Muscle layer of duodenum (tissue), 2 donors: Measurements from ENCODE around the gene KCNMA1.

Source experiments
- H3K27ac ChIP-seq: one replicate; pipeline ENCODE4 v1.7.0; 2013; ENCODE audit warnings: mild to moderate bottlenecking, low read length
- H3K27me3 ChIP-seq: one replicate; pipeline ENCODE4 v1.7.0; 2013; ENCODE audit warnings: low read depth, mild to moderate bottlenecking, control low read depth, low read length
- H3K36me3 ChIP-seq, 2 donors: one replicate each; pipeline ENCODE4 v1.7.0; 2013; ENCODE audit warnings: low read length in 2 of 2, control low read depth in 1 of 2, mild to moderate bottlenecking in 1 of 2; ENCODE audit not compliant: insufficient read depth in 2 of 2, control insufficient read depth in 1 of 2
- H3K4me1 ChIP-seq, 2 donors: one replicate each; pipeline ENCODE4 v1.7.0; 2013; ENCODE audit warnings: low read length in 2 of 2, mild to moderate bottlenecking in 2 of 2, control low read depth in 1 of 2, moderate library complexity in 1 of 2; ENCODE audit not compliant: insufficient read depth in 2 of 2, control insufficient read depth in 1 of 2
- H3K4me3 ChIP-seq, 2 donors: one replicate each; pipeline ENCODE4 v1.7.0; 2013; ENCODE audit warnings: low read length in 2 of 2, low read depth in 1 of 2, mild to moderate bottlenecking in 1 of 2
- H3K9me3 ChIP-seq, 2 donors: one replicate each; pipeline ENCODE4 v1.7.0; 2013; ENCODE audit warnings: low read length in 2 of 2, control low read depth in 1 of 2, mild to moderate bottlenecking in 1 of 2; ENCODE audit not compliant: control insufficient read depth in 1 of 2
- donor health status: healthy.

Gene KCNMA1

DNA sequence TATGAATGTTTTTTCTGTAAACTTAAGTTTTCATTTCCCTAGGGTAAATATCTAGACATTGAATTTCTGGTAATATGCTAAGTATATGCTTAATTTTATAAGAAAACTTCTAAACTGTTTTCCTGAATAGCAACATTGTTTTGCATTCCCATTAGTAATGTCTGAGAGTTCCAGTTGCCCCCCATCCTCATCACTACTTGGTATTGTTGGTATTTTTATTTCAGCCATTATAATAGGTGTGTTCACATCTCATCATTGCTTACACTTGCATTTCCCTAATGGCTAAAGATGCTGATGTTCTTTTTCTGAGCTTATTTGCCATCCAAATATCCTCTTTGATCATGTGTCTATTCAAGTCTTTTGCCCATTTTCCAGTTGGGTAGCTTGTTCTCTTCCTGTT, 269.6 kb downstream of the KCNMA1 start:
- Histone ChIP-seq H3K36me3 (no peaks in the 10 kb centered on the region), H3K27ac (no peak overlapping the region), H3K4me3 (no peak overlapping the region), H3K4me1 (peaks cover 0 to 8% of the 10 kb centered on the region in 2 donors), H3K27me3 (no peaks in the 10 kb centered on the region), H3K9me3 (peaks cover 0 to 6% of the 10 kb centered on the region in 2 donors)

DNA sequence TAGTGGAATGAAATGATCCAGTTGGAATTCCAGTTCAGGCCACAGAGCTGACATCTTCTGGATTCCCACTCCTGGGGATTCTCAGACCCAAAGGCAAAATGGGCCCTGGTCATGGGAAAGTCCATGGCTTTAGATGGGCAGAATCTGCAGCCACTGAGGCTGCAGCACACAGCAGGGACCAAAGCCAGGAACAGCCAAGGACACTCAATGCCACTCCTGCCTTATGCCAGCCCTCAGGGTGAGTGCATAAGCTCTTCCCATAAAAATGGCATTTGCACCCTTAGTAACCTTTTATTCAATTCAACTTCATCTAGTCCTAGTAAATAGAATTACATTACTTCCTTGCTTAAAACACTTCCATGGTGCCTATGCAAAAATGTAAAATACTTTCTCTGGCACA, 274.4 kb downstream of the KCNMA1 start:
- Histone ChIP-seq H3K9me3 (no peaks in the 10 kb centered on the region), H3K27me3 (no peaks in the 10 kb centered on the region), H3K4me3 (no peak overlapping the region), H3K27ac (no peak overlapping the region), H3K36me3 (no peaks in the 10 kb centered on the region), H3K4me1 (no peaks in the 10 kb centered on the region)

DNA sequence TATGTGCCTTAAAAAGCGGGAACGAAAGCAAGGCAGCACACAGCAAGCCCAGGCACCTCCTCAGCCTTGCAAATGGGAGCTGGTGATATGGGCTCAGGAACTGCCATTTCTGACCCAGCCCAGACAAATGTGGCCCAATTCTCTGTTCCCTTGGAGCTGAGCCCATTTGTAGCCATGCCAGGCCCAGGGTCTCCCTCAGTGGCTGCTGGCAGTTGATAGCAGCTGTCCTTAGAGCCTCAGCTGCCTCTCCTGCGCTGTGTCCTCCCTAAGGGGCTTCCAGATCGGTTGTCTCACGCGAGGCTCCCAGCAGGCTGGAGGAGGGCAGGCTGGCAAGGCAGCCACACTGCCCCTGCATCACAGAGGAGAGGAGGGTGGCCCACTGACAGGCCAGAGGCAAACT, 275.8 kb downstream of the KCNMA1 start:
- Histone ChIP-seq H3K4me3 (no peak overlapping the region), H3K27me3 (no peaks in the 10 kb centered on the region), H3K36me3 (no peaks in the 10 kb centered on the region), H3K27ac (no peak overlapping the region), H3K9me3 (no peaks in the 10 kb centered on the region), H3K4me1 (no peaks in the 10 kb centered on the region)

DNA sequence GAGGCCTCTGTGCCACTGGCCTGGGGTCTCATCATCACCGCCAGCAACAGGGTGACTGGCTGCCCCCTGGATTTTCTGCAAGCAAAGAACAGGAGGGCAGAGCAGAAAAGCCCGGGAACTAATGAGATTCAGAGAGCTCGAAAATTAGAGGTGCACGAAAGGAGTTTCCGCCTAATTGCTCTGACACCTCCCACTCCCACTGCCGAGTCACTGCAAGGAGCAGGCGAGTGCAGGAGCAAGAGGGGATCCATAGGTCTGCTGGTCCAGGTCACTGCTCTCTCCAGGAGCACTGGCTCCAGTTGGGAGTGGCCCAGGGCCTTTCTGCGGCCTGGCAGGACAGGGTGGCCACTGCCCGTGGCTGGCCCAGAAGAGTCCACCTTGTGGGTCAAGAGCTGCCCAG, 276.2 kb downstream of the KCNMA1 start:
- H3K27me3 ChIP-seq: no peaks in the 10 kb centered on the region
- H3K36me3 ChIP-seq: no peaks in the 10 kb centered on the region
- no peak overlapping the region for H3K27ac ChIP-seq
- no peak overlapping the region for H3K4me3 ChIP-seq
- H3K9me3 ChIP-seq: no peaks in the 10 kb centered on the region
- H3K4me1 ChIP-seq: no peaks in the 10 kb centered on the region

DNA sequence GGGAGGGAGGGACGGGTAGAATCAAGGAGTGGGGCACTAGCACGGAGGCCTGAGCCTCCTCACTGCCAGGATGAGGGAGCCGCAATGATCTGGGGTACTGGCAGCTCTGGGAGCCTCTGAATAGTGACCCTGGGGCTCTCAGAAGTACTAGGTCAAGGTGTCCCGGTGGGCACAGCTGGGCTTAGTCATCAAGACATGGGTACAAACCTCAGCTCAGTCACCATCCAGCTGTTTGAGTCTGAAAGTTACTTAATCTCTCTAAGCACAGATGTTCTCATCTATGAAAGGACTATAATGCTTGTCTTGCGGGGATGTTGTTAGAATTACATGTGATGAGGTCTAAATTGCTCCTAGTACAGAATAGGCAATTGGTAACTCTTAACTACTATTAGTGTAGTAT, 276.8 kb downstream of the KCNMA1 start:
- Histone ChIP-seq H3K27ac (no peak overlapping the region), H3K4me3 (no peak overlapping the region), H3K36me3 (no peaks in the 10 kb centered on the region), H3K27me3 (no peaks in the 10 kb centered on the region), H3K4me1 (no peaks in the 10 kb centered on the region), H3K9me3 (no peaks in the 10 kb centered on the region)

DNA sequence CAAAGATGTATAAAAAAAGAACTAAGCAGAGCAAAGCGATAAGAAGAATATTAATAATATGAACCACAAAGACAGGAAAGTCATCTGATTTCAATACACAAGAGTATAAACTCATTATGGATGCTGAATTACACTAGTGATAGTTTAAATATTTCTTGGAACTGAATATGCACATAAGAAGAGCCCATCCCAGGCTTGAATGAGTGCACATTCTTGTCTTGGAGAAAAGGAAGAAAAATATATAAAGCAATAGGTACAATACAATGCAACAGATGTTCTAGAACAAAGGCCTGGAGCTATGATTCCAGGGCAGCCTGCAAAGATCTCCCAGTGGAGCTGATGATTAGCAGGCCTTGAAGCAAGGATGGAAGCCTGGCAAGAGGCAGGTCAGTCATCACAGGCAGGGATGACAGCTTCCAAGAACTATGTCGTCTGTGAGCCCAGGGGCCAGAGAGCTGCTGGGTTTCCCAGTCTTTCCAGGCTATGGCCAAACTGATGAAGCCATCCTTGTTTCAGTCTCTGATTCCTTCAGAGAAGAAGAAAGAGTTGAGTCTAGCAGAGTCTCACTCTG, 277.6 kb downstream of the KCNMA1 start:
- no peak overlapping the region for H3K4me3 ChIP-seq
- no peaks in the 10 kb centered on the region for H3K27me3 ChIP-seq
- no peak overlapping the region for H3K27ac ChIP-seq
- no peaks in the 10 kb centered on the region for H3K4me1 ChIP-seq
- H3K36me3 ChIP-seq: no peaks in the 10 kb centered on the region
- no peaks in the 10 kb centered on the region for H3K9me3 ChIP-seq

DNA sequence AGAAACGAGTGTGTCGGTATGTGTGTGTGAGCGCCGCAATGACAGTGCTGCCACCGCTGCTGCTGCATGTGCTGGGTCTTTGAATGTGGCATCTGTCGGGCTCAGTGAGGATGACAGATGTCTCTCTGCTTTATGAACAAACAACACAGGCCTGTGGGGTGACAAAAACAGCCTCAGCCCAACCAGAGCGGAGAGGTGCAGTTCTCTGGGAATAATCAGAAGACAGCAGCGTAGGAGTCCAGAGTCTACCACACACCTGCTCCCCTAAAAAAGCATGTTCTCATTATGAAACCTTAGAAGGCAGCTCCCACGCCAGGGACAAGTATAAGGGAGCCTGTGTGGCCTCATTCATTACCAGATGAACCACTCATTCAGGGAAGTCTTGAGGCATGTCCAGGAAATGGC, 278.3 kb downstream of the KCNMA1 start:
- Histone ChIP-seq H3K27me3 (no peaks in the 10 kb centered on the region), H3K36me3 (no peaks in the 10 kb centered on the region), H3K9me3 (no peaks in the 10 kb centered on the region), H3K27ac (no peak overlapping the region), H3K4me3 (no peak overlapping the region), H3K4me1 (no peaks in the 10 kb centered on the region)

DNA sequence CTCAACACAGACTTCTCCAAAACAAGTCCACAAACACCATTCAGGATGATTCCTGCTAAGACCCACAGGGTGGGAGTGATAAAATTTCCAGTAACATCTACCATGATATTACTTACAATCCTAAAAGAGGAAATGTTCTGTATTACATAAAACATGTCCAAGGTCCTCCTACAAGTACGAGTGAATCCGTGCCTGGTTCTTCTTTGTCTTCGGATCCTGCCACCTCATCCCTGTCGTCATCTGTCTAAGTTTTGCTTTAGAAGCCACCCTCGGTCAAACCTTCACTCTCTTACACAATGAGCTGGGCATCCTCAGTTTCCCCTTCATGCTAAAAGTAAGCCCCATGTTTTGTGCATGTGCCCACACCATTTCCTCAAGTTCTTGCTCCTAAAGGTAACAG, 279.0 kb downstream of the KCNMA1 start:
- Histone ChIP-seq H3K27me3 (no peaks in the 10 kb centered on the region), H3K4me3 (no peak overlapping the region), H3K4me1 (no peaks in the 10 kb centered on the region), H3K36me3 (no peaks in the 10 kb centered on the region), H3K27ac (no peak overlapping the region), H3K9me3 (no peaks in the 10 kb centered on the region)

DNA sequence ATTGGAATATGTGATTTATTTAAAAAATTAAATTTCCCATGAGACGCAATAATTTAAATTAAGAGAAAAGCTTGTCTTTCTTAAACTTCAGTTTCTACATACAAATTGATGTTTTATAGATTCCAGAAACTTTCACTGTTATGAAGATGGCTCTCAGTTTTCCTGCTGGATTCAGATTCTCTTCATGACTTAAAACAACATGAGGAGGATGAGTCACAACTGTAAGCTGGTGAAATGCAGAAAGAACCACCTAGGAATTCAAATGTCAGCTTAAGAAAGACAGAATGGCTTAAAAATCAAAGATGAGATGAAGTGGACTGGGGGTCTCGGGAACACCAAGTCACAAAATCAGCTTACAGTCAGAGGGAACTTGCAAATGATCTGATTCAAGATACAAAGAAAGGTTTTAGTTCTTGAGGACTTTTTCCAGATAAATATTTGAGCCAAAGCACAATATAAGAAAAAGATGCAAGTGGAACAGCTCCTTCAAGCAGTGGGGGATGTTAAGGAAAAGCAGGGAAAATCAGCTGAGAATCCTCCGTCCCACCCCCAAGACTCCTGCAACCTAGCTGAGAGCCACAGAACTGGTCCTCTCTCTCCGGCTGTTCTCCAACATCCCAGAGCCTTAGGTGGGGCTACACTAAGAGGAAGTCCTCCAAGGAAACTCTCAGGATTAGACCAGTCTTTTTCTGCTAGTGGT, 279.8 kb downstream of the KCNMA1 start:
- Histone ChIP-seq H3K4me3 (no peak overlapping the region), H3K36me3 (no peaks in the 10 kb centered on the region), H3K27ac (no peak overlapping the region), H3K27me3 (no peaks in the 10 kb centered on the region), H3K4me1 (no peaks in the 10 kb centered on the region), H3K9me3 (no peaks in the 10 kb centered on the region)

DNA sequence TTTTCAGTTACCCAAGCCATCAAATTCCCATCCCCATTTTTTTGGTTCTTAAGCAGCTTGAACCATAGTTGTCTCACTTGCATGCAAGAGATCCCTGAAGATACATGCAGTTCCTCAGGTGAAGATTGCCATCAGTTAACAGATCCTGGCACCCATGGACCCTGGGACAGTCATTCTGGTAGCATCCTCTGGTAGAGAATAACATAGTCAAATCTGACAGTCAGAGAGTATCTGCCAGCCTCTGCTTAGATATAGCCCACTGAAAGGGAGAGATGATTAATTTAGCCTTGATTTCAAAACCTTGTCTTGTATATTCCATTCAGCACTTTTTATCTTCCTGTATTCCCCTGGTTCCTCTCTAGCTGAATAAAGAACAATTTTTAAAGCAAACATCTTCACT, 280.4 kb downstream of the KCNMA1 start:
- no peaks in the 10 kb centered on the region for H3K27me3 ChIP-seq
- H3K27ac ChIP-seq: no peak overlapping the region
- H3K4me3 ChIP-seq: no peak overlapping the region
- H3K36me3 ChIP-seq: no peaks in the 10 kb centered on the region
- H3K9me3 ChIP-seq: no peaks in the 10 kb centered on the region
- H3K4me1 ChIP-seq: no peaks in the 10 kb centered on the region

DNA sequence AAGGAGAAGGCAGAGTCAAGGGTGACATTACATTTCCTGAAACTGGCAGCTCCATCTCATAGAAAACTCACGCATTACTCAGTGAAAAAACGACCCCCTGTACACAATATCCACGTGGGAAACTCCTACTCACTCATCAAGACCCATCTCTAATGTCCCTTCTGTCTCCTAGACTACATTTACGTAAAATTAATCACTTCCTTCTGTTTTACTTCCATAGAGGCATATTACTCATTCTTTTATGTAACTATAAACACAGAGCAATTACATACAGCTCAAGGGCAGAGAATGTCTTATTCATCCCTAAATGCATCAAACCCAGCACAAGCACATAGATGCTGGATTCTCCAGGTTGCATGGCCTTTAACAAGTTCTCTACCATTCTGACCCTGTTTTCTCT, 281.8 kb downstream of the KCNMA1 start:
- Histone ChIP-seq H3K36me3 (no peaks in the 10 kb centered on the region), H3K9me3 (no peaks in the 10 kb centered on the region), H3K27me3 (no peaks in the 10 kb centered on the region), H3K27ac (no peak overlapping the region), H3K4me1 (no peaks in the 10 kb centered on the region), H3K4me3 (no peak overlapping the region)

DNA sequence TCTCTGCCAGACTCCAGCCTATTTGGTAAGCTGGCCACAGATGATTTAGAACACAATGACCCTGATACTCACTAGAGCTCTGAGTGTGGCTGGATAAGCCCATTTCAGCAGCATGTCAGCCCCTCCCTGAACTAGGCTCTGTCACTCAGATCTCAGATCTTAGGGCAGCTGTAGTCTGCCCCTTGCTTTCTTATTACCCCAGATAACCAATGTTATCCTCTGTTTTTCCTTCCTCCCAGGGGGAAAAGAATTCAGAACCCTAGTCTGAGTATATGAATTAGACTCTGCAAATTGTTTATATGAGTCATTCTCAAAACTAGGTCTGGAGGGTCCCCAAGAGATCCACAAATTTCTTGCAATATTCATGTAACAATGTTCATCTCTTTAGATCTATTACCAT, 286.2 kb downstream of the KCNMA1 start:
- no peak overlapping the region for H3K27ac ChIP-seq
- no peaks in the 10 kb centered on the region for H3K9me3 ChIP-seq
- no peaks in the 10 kb centered on the region for H3K4me1 ChIP-seq
- no peak overlapping the region for H3K4me3 ChIP-seq
- no peaks in the 10 kb centered on the region for H3K27me3 ChIP-seq
- H3K36me3 ChIP-seq: peaks cover 0 to 4% of the 10 kb centered on the region in 2 donors
